Kidney (tissue), 14 donors: ENCODE measurements around the gene SLC6A11. TPM values are rescaled to one million over a fixed set of nuclear protein-coding genes. Genes with fewer than 3 reads are reported as not detected.

Source experiments
- DNase-seq, 5 donors: peaks; one replicate each; pipeline ENCODE4 v3.0.0-alpha.2; 2013 to 2020
- FAIRE-seq: peaks from 2 replicates; lab custom pipeline; 2012; peaks lifted over from hg19 to GRCh38; lab: Jason Lieb, UNC
- H3K27ac ChIP-seq, 2 donors: one replicate each; pipeline ENCODE4 v1.7.0; 2013; ENCODE audit warnings: low read depth in 2 of 2, low read length in 2 of 2, inconsistent platforms in 1 of 2
- H3K27me3 ChIP-seq: one replicate; pipeline ENCODE4 v1.7.1; 2013; ENCODE audit warnings: low read length, inconsistent platforms; ENCODE audit not compliant: control insufficient read depth, insufficient read depth
- H3K36me3 ChIP-seq, 3 donors: one replicate each; pipeline versions ENCODE4 v1.7.0 to v1.7.1; 2013; ENCODE audit warnings: low read length in 3 of 3, control low read depth in 1 of 3, inconsistent platforms in 1 of 3; ENCODE audit not compliant: insufficient read depth in 3 of 3, control insufficient read depth in 2 of 3
- H3K4me1 ChIP-seq, 3 donors: one replicate each; pipeline versions ENCODE4 v1.7.0 to v1.7.1; 2013; ENCODE audit warnings: low read length in 3 of 3, inconsistent platforms in 1 of 3, low read depth in 1 of 3; ENCODE audit not compliant: control insufficient read depth in 2 of 3, insufficient read depth in 2 of 3
- H3K4me3 ChIP-seq, 3 donors: one replicate each; pipeline versions ENCODE4 v1.7.0 to v1.8.1; 2013; ENCODE audit warnings: low read length in 3 of 3, control low read depth in 1 of 3, inconsistent platforms in 1 of 3
- H3K9ac ChIP-seq, 3 donors: one replicate each; pipeline versions ENCODE4 v1.7.0 to v1.7.1; 2013; ENCODE audit warnings: low read length in 3 of 3, control low read depth in 1 of 3, inconsistent platforms in 1 of 3
- H3K9me3 ChIP-seq, 3 donors: one replicate each; pipeline versions ENCODE4 v1.7.0 to v1.7.1; 2013; ENCODE audit warnings: low read length in 3 of 3, control low read depth in 1 of 3, inconsistent platforms in 1 of 3; ENCODE audit not compliant: control insufficient read depth in 2 of 3, insufficient read depth in 1 of 3
- intact Hi-C: fragments of 100-400 bp; cut with DNase I; formaldehyde crosslinking; loops from one replicate; pipeline ENCODE4 v1.11.1; 2022
- polyA plus RNA-seq: library from polyadenylated mRNA; stranded (reverse); fragments of 350-450 nt; fragmentation: Illumina TruSeq; extraction: RNeasy Lipid Tissue Mini Kit (QIAGEN cat#74804); gene quantifications from one replicate; pipeline ENCODE4 v1.2.3, GENCODE V29; 2014; ENCODE audit warnings: low read depth, low replicate concordance; ENCODE audit not compliant: insufficient read depth
- total RNA-seq: library from RNA; stranded (reverse); fragmentation: NEBNext Ultra II Directional; extraction: Animal tissue kit (Norgen Biotek cat#: 25700); gene quantifications from one replicate; pipeline ENCODE4 v1.2.1, GENCODE V29; 2021
- TF ChIP-seq, protein P1 (sequence below): IDR thresholded peaks from 3 replicates; pipeline ENCODE4 v1.5.1; 2012; ENCODE audit warnings: mild to moderate bottlenecking, moderate library complexity, borderline replicate concordance; ENCODE audit not compliant: insufficient read depth; ENCODE audit errors: extremely low read depth
- donor health status: control.
- donor health status: control.
- donor health status: control.
- donor health status: control.
- donor health status: control.
- donor health status: DM: yes; HTN: yes; CAD: no.
- donor health status: Normal renal cell carcinoma (clear cell type).

Gene SLC6A11
- total and polyA plus RNA-seq, 2 donors from 2014 or later, result 0.38 TPM; not detected in 1

DNA sequence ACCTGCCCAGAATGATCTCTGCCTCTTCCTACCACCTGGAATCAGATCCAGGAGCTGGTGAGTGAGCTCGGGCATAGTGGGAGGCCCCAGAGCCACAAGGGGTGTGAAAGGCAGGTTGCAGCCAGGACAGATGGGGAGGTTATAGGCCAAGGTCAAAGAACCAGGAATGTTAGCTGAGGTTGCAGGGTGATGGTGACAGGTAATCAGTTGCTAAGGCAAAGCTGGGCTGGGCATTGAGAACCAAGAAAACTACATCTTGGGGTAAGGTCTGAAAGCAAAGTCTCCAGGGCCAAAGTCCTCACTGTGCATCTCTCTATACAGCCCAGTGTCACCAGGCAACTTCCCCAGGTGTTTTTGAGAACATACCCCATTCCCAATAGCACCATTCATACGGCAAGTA, 38.4 kb upstream of the SLC6A11 start:
- Histone ChIP-seq H3K9me3 (peaks cover 0 to 8% (median 0%) of the 10 kb centered on the region in 3 donors), H3K4me1 (no peaks in the 10 kb centered on the region), H3K9ac (no peak overlapping the region), H3K36me3 (no peaks in the 10 kb centered on the region), H3K27ac (no peak overlapping the region), H3K4me3 (no peak overlapping the region), H3K27me3 (no peaks in the 10 kb centered on the region)
- intact Hi-C loops, result no loop called here
- TF ChIP-seq, protein P1, sequence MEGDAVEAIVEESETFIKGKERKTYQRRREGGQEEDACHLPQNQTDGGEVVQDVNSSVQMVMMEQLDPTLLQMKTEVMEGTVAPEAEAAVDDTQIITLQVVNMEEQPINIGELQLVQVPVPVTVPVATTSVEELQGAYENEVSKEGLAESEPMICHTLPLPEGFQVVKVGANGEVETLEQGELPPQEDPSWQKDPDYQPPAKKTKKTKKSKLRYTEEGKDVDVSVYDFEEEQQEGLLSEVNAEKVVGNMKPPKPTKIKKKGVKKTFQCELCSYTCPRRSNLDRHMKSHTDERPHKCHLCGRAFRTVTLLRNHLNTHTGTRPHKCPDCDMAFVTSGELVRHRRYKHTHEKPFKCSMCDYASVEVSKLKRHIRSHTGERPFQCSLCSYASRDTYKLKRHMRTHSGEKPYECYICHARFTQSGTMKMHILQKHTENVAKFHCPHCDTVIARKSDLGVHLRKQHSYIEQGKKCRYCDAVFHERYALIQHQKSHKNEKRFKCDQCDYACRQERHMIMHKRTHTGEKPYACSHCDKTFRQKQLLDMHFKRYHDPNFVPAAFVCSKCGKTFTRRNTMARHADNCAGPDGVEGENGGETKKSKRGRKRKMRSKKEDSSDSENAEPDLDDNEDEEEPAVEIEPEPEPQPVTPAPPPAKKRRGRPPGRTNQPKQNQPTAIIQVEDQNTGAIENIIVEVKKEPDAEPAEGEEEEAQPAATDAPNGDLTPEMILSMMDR, result no peak
- FAIRE-seq, result no peak
- no peak for DNase-seq

DNA sequence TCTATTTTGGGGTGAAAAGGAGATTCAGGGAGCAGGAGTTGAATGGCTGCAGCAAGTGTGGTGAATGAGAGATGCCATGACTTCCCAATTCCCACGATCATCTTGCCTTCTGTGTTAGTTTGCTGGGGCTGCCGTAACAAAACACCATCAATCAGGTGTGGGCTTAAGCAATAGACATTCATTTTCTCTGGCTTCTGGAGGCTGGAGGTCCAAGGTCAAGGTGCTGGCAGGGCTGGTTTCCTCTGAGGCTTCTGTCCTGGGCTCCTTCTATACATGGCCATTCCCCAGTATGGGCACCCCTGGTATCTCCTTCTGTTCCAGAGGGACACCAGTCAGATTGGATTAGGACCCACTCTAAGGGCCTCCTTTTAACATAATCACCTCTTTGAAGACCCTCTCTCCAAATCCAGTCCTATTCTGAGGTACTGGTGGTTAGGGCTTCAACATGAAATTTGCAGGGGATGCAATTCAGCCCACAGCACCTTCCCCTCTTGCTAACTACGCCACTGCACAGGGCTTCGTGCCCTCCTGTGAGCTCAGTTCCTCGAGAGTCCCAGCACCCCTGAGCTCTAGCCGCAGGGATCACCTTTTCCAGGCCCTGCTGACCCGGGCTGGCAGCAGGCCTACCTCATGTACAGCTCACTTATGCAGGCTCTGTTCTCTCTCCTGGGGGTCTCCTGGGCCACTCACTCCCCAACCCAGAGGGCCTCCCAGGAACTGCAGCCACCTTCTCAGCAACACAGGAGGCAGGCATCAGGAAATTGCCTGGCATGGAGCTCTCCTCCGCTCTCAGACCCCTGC, 37.3 kb upstream of the SLC6A11 start:
- H3K36me3 ChIP-seq, result no peaks in the 10 kb centered on the region
- DNase-seq (no peak), FAIRE-seq (no peak)
- H3K27ac ChIP-seq, result no peak overlapping the region
- H3K4me1 ChIP-seq, result no peaks in the 10 kb centered on the region
- H3K9ac ChIP-seq, result no peak overlapping the region
- TF ChIP-seq, protein P1, result no peak
- intact Hi-C loops, result no loop called here
- no peaks in the 10 kb centered on the region for H3K27me3 ChIP-seq
- H3K4me3 ChIP-seq, result no peak overlapping the region
- peaks cover 0 to under 1% (median 0%) of the 10 kb centered on the region in 3 donors for H3K9me3 ChIP-seq

DNA sequence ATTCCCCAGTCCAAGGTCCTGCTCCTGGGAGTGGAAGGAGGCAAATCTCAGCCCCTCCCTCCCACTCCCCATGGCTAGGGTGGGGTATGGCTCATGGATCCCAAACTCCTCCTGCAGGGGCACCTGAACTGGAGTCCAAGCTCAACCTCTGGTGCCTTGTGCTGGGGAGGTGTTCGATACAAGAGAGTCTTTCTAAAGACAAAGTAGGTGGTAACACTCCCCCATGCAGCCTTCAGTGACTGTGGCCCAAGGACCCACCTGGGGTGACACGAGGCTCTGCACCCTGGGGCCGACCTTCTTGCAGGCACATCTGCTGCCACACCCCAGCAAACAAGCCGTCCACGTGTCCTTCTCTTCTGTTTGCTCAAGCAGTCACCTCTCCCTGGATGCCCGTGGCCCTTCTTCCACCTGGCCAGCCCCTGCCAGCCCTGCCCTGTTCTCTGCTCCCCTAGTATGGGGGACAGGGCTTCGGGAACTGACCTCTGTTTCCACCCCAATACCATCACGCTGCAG, 36.7 kb upstream of the SLC6A11 start:
- Histone ChIP-seq H3K27ac (no peak overlapping the region), H3K36me3 (no peaks in the 10 kb centered on the region), H3K9me3 (no peaks in the 10 kb centered on the region), H3K4me1 (no peaks in the 10 kb centered on the region), H3K4me3 (no peak overlapping the region), H3K9ac (no peak overlapping the region), H3K27me3 (no peaks in the 10 kb centered on the region)
- intact Hi-C loops, result no loop called here
- FAIRE-seq (no peak), DNase-seq (no peak)
- TF ChIP-seq, protein P1, result no peak
